HG03196 (cell line): ENCODE results near the gene SLC66A3.

Experiments used
- ATAC-seq: cut with Tn5 transposase; IDR thresholded peaks from one replicate; pipeline ENCODE4 v1.9.1; 2021; ENCODE audit not compliant: unreplicated experiment

Gene SLC66A3

DNA sequence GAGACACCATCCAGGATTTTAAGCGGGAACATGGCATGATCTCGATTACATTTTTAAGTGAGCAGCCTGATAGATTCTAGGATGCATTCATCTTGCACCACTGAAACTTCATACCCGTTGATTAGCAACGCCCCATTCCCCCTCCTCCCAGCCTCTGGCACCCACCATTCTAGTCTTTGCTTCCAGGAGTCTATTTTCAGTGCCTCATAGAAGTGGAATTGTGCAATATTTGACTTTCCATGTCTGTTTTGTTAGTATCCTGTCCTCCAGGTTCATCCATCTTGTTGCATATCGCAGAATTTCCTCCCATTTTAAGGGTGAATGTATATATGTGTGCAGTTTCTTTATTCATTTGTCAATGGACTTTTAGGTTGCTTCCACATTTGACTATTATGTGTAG is 20.9 kb upstream of the SLC66A3 start:
- no peak for ATAC-seq

DNA sequence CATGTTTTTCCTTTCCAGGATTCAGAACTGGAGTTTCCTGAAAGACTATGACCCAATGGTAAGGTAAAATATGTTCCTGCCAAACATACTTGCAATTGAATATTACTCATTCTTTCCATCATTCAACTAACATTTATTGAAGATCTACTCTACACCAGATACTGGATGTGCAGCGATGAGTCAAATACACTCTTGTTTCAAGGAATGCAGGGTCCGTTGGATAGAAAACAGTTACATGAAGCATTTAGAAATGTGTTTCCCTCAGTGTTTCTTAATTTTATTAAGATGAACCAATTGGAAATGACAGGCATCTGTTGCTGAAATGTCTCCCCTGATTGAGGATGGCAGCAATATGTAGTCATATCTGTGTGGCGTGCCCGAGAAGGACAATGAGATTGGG is 14.8 kb upstream of the SLC66A3 start:
- ATAC-seq, result no peak

DNA sequence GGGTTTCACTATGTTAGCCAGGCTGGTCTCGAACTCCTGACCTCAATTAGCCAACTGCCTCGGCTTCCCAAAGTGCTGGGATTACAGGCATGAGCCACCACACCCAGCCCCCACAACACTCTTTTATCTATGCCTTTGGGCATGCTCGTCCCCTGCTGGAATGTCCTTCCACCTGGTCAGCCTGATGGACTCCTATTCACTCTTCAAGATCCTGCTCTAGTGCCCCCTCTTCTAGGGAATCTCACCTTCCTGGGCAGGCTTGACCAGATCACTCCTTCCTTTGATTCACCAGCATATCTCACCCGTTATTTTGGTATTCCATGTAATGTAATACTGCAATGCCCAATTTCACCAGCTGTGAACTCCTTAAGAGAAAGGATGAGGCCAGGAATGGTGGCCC is 13.9 kb upstream of the SLC66A3 start:
- no peak for ATAC-seq

DNA sequence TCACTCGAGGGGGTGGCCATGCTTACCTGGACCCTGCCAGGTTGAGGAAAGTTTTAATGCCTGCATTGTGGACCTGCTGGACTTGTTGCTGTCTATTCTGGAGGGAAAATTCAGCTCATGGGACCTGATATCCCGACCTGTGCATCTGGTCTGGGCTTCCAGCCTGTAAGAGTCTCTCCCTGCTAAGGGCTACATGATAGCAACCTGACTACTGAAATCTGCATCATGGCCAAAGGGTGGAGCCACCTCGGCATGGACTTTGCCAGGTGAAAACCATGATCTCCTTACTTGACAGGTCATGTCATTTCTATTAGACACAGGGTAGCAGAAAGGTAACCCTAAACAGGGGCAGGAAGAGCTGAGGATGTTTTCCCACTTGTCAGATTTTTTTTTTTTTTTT is 12.9 kb upstream of the SLC66A3 start:
- ATAC-seq, result no peak

DNA sequence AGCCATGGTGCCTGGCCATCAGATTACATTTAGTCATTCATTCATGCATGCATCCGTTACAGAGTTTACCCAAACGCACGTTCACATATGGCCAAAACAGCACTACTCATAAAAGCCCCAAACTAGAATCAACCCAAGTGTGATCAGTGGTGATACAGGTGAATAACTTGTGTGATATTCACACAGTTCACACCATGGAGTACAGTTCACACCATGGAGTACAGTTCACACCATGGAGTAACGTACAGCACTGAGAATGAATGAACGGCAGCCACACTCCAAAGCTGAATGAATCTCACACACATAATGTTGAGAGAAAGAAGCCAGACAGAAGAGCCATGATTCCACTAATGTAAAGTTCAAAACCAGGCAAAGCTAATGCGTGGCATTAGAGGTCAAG is 12.3 kb upstream of the SLC66A3 start:
- no peak for ATAC-seq

DNA sequence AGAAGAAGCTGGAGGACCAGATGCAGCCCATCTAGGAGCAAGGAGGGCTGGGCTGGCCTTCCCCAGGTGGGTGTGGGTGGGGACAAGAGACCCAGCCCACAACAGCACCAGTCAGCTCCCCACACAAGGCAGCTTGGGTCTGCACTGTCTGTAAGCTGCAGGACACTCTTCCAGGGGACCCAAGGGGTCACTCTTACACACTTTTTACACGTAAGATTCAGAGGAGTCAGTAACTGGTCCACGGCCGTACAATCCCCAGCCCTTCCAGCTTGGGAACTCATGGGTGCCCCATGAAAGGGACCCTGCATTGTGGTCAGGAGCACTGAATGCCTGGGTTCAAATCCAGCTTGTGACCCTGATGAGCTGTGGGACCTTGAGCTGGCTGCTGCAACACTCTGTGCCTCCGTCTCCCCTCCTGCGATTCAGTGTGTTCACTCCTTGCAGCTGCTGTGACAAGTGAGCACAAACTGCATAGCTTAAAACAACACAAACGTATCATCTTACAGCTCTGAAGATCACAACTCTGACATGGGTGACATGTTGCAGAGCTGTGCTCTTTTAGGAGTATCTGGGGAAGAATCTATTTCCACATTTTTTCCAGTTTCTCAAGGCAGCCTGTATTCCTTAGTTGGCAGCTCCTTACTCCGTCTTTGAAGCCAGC is 11.1 kb upstream of the SLC66A3 start:
- ATAC-seq, result no peak

DNA sequence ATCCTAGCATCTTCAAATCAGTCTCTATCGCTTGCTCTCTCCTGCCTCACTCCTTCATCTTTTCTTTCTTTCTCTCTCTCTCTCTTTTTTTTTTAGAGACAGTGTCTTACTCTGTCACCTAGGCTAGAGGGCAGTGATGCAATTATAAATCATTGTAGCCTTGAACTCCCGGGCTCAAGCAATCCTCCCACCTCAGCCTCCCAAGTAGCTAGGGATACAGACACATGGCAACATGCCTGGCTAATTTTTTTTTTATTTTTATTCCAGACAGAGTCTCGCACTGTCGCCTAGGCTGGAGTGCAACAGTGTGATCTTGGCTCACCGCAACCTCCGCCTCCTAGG is 10.6 kb upstream of the SLC66A3 start:
- ATAC-seq, result no peak

DNA sequence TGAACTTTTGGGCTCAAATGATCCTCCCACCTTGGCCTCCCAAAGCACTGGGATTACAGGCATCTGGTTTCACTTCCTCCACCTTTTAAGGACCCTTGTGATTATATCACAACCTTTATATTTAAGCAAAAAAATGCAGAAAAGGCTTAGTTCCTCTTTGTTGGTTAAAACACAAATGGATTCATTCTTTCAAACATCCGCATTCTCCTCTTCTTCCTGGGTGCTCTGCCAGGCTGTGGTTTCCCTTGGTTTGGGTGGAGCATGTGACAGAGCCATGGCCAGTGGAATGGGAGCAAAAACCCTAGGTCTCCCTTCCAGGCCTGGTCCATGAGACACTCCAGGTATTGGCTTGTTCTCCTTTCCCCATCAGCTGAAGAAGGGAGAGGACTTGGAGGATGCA is 9.9 kb upstream of the SLC66A3 start:
- ATAC-seq, result no peak

DNA sequence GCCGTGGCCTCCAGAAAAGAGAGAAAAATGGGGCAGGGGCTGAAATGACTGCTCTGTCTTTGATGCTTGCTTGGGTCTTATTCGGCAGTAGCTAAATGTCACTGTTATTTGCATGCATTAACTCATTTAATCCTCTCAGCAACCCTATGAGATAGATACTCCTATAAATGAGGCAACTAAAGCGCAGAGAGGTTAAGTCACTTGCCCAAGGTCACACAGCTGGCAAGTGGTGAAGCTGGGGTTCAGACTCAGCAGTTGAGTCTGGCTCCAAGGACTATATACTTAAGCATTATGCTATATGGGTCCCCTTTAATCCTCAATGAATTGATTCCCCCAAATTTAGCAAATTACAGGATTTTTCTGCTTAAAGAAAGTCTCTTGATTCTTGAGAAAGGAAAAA is 9.2 kb upstream of the SLC66A3 start:
- no peak for ATAC-seq

DNA sequence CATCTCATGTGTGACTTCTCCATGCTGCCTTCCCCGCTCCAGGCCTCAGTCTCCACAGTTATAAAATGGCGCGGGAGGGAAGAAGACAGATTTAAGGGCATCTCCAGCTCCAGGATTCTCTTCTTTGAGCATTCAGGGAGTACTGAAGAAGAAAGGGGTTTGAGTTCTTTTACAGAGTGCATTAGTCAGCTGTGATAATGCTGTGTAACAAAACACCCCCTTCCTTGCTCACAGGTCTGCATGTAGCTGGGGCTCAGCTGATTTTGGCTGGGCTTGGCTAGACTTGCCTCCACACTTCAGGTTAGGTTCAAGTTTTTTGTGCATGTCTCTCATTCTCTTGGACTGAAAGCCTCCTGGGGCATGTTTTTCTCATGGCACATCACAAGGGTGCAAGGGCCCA is 8.0 kb upstream of the SLC66A3 start:
- ATAC-seq, result no peak

DNA sequence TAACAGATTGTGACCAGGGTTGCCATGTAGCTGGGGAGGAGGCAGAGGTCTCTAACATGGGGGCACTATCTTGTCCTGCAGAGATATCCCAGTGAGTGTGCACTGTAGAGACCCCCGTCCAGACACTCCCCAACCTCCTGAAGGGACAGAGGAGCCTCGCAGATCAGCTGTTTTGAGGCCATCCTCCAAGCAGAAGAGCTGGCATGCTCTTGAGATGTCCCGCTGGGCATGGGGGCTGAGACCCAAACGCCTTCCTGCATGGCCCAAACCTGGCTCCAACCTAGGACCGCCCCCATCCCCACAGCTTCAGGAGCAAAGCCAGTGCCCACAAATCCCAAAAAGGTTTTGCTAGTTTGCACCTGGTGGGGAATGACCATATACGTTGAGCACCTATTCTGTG is 2.7 kb upstream of the SLC66A3 start:
- no peak for ATAC-seq

DNA sequence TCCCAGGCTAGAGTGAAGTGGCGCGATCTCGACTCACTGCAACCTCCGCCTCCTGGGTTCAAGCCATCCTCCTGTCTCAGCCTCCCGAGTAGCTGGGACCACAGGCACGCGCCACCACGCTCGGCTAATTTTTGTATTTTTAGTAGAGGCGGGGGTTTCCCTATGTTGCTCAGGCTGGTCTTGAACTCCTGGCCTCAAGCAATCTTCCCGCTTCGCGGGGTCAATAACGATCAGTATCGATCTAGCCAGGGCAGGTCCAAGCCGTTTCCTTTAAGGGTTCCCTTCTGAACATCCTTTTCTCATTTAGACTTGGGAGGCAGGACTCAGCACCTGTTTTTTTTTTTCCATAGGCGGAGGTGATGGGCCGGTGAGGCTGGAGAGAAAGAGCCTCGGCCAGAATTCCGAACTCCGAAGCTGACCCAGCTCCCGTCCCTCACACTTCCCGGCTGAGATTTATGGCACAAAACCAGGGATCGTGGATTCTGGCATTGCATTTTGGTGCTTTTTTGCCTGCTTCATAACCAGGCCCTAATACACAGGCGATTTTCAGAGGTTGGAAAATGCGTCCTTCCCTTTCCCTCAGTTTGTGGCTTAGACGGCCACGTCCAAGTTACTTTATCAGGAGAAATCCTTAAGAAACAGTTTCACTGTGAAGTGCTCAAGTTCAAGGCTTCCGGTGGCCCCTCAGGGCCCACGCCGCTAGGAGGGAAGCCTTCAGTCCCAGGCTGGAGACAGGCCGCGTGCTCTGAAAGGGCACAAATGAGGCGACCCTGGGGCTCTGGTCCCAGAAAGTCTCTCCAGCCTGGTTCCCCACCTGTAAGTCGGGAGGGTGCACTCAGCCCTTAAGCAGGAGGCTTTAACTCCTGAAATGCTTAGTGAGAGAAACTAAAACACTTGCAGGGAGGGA is 998 bp upstream of the SLC66A3 start:
- ATAC-seq, result peak; percentile 13

DNA sequence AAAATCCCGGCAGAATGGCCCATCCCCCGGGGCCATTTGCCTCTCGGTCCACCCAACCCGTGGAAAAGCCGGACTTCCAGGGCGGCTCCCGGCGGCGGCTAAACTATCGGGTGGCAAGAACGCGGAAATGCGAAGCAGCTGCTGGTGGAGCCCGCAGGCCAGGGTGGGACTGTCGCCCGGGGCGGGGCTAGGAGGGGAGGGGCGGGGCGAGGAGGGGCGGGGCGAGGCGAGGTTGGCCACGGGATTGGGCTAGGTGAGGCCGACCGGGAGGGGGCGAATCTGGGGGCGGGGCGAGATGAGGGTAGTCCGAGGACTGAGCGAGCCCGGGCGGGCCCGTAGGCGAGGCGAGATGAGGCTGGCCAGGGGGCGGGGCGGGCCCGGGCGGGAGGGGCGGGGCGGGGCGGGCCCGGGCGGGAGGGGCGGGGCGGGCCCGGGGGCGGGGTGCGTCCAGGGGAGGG is 315 bp upstream of the SLC66A3 start:
- peak; percentile 60 for ATAC-seq

DNA sequence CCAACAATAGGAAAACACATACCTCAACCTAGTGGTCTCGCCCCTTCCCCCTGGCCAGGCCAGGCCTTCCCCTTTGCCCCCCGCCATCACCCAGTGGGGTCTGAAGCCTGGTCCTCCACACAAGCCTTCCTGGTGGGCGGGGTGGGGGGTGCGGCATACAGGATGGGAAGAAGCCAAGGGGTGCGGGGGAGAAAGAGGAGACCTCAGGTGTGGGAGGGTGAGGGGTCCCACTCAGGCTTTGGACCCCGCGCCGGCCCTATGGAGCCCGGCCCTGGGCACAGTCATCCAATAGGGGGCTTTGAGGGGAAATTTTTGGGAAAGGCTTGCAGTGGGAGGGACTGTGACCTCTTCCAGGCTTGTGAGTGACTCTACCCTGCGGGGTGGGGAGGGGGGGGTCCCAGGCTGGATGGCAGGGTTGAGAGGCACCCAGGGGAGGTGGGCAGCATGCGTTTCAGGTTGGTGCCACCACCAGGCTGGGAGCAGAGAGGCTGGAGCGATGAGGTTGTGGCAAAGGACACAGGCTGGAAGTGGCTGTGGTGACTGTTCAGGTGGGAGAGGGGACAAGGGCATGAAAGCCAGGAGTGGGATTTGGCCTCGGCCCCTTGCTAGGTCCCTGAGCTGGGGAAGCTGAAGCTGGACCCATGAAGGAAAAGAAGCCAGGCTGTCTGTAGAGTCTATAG is 1.3 kb downstream of the SLC66A3 start:
- ATAC-seq, result no peak

DNA sequence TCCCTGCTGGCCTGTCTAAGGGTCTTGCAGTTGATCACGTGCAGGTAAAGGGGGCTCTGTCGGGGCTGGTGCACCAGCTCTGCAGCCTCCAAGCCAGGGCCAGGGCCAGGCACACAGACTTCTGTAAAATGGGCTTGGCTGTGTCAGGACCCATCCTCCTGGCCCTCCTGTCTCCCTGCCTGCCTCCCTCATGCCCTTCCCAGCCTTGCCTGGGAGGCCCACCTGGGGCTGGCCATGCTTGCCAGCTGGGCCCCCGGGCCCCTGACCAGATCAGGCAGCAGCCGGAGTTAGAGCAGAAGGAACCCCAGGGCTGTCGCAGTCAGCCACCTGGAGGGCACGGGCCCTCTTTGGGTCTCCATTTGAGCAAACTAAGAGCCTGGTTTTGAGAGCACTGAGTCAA is 2.0 kb downstream of the SLC66A3 start:
- ATAC-seq, result no peak

DNA sequence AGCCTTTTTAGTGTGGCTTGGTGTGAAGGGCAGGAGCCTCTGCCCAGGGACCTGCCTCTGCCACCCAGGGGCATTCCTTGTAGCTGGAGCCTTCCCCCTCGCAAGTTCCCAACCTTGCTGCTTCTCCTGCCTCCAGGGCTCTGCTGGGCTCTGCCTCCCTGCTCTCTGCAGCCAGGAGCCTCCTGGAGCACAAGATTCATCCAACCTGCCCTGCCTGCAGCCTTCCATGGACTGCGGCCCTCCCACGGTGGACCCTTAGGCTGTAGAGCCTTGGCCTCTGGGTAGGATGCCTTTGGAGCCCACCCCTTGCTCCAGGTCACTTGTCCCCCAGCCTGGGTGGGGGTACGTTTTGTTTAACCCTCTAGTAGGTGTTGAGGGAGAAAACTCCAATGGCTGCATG is 2.5 kb downstream of the SLC66A3 start:
- ATAC-seq, result no peak

DNA sequence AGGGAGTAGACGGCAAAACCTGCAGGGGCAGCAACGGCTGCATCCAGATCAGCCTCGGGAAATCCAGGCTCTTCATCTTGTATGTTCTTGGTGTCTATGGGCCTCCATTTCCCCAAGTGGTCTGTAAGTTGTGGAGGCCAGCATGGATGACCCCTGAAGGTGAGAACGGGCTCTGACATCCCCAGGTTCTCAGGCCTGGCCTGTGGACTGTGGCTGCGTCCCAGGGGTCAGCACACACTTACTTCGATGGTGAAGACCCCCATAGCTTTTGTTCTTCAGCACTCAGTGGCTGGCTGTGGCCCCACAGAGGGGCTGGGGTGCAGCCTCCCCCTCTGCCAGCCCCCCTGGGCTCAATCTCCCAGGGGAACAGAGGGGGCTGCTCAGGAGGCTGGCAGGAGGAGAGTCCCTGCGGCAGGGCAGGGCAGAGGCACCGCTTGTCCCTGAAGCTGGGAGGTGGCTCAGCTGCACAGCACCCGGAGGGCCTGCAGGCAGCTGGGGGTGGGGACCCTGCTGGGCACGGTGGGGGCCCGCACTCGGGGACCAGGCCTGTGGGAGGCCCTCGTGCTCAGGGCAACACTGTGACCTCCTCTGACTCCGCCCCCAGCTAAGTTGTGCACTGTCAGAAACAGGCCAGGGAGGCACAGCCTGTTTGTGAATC is 3.8 kb downstream of the SLC66A3 start:
- no peak for ATAC-seq

DNA sequence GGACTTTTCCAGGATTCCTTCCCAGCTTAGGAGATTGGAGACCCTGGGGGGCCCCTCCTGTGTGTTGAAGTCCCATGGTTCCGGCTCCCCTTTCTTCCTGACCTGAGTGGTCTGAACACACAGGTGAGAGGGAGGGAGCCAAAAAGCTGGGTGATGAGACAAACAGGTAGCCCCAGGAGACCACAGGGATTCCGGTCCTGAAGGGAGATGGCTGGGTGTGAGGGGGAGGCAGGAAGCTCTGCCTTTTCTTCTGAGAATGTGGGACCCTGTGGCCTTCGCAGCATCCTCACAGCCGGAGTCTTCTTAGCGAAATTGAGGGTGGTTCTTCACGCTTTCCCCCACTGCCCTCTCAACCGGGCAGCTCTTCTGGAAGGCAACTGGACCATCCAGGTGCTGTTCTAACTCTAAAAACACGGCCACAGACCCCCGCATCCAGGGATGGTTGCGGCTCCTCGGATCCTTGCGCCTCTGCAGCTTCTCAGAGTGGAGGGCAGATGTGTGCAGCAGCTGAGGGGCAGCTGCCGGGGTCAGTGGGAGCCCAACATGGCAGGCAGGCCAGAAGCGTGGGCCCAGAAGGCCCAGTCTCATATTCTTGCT is 4.4 kb downstream of the SLC66A3 start:
- ATAC-seq, result no peak

DNA sequence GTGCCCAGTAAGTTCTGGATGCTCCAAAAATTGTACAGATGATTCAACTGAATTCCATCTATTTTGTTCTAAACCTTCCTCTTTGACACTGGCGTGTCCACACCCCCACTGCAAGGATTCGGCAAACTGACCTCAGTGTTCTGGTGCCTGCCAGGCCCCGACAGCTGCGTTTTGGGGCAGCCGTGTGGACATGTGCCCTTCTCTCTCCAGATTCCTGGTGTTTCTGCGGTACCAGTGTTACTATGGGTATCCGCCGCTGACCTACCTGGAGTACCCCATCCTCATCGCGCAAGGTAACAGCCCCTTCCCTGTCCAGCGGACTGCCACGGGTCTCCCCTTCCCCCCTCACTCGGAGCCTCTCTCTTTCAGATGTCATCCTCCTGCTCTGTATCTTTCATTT is 5.0 kb downstream of the SLC66A3 start:
- ATAC-seq, result no peak

DNA sequence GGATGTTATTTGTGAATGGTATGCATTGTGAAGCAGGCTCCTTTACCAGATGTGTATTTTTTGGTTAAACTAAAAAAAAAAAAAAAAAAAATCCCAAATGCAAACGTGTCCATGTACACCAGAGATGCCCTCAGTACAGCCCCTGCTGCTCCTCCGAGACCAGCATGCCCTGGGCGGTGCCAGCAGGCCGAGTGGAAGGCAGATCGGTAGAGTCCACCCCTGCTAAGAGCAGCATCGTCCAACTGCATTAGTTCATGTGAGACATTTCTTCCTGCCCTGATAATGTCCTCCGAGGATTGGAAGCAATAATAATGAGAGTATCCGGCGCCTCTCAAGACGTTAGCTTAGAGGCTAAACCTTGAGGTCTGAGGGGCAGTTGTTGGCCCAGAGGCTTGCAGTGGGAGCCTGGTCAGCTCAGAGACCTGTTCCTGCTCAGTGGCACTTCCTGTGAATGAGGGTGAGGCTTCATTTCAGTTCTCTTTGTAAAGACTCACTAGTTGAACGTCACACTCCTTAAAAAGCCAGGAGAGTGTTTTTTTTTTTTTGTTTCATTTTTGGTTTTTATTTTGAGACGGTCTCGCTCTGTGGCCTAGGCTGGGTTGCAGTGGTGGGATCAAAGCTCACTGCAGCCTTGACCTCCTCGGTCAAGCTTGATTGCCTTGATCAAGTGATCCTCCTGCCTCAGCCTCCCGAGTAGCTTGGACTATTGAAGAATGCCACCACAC is 5.6 kb downstream of the SLC66A3 start:
- peak; percentile 49 for ATAC-seq
